GDM1 (cell line): ENCODE measurements around the gene SLC1A1.
"Not testable (repeated sequence)": the region's sequence is repeated elsewhere in the genome, so short reads cannot be mapped to it uniquely, and the experiment has no call there.

ENCODE experiments used
- DNase-seq: peaks from one replicate; lab custom pipeline; 2025; lab: John Stamatoyannopoulos, UW

SLC1A1 gene

GRCh38 chr9:4579001-4579400 lies 88.7 kb downstream of the SLC1A1 start:
- no peak for DNase-seq

- DNase-seq = no peak
Measured at GRCh38 chr9:4581035-4581760, 90.9 kb downstream of the SLC1A1 start.

- no peak for DNase-seq
Measured at GRCh38 chr9:4581861-4582565, 91.7 kb downstream of the SLC1A1 start.

- DNase-seq = no peak
Measured at GRCh38 chr9:4583001-4583400, 92.7 kb downstream of the SLC1A1 start.

- no peak for DNase-seq
Measured at GRCh38 chr9:4584636-4585035, 94.4 kb downstream of the SLC1A1 start.

- DNase-seq = no peak
Measured at GRCh38 chr9:4585135-4585534, 94.9 kb downstream of the SLC1A1 start.

GRCh38 chr9:4588721-4589120 lies 98.5 kb downstream of the SLC1A1 start:
- no peak for DNase-seq

- no peak for DNase-seq
Measured at GRCh38 chr9:4590430-4591122, 100.3 kb downstream of the SLC1A1 start.

- DNase-seq = no peak
Measured at GRCh38 chr9:4591123-4591500, 100.8 kb downstream of the SLC1A1 start.

GRCh38 chr9:4592295-4592694 lies 102.0 kb downstream of the SLC1A1 start:
- no peak for DNase-seq

- no peak for DNase-seq
Measured at GRCh38 chr9:4592886-4593285, 102.6 kb downstream of the SLC1A1 start.

GRCh38 chr9:4594545-4594944 lies 104.3 kb downstream of the SLC1A1 start:
- no peak for DNase-seq

GRCh38 chr9:4594994-4595393 lies 104.7 kb downstream of the SLC1A1 start:
- DNase-seq = no peak

- no peak for DNase-seq
Measured at GRCh38 chr9:4596165-4596922, 106.1 kb downstream of the SLC1A1 start.

- no peak for DNase-seq
Measured at GRCh38 chr9:4600368-4600767, 110.1 kb downstream of the SLC1A1 start.

GRCh38 chr9:4603830-4604229 lies 113.6 kb downstream of the SLC1A1 start:
- DNase-seq = no peak

- DNase-seq = no peak
Measured at GRCh38 chr9:4604678-4605095, 114.4 kb downstream of the SLC1A1 start.

GRCh38 chr9:4606033-4606432 lies 115.8 kb downstream of the SLC1A1 start:
- DNase-seq = not testable (repeated sequence)

GRCh38 chr9:4614627-4615026 lies 124.4 kb downstream of the SLC1A1 start:
- DNase-seq = no peak

- no peak for DNase-seq
Measured at GRCh38 chr9:4615251-4615650, 125.0 kb downstream of the SLC1A1 start.

- DNase-seq = no peak
Measured at GRCh38 chr9:4615778-4616177, 125.5 kb downstream of the SLC1A1 start.

- DNase-seq = no peak
Measured at GRCh38 chr9:4617752-4618151, 127.5 kb downstream of the SLC1A1 start.
